ENCODE results near the gene GALNT9. TPM values are rescaled to one million over a fixed set of nuclear protein-coding genes. Genes with fewer than 3 reads are reported as not detected.

The GALNT9 gene
- polyA plus RNA-seq, 1 of the 3 experiments (the other 2 are of a cell fraction) = not detected

GRCh38 chr12:132270516-132270915 lies 58.9 kb downstream of the GALNT9 start:
- Histone ChIP-seq H3K9ac (no peak overlapping the region), H2AFZ (ENCODE audit: low read depth) (no peak overlapping the region), H3K4me3 (ENCODE audit: low read depth in 2 of 2, low read length in 1 of 2) (no peak overlapping the region), H3K9me3 (no peaks in the 10 kb centered on the region), H3K4me1 (ENCODE audit: control insufficient read depth in 1 of 2, insufficient read depth in 2 of 2, low read depth in 1 of 2, low read length in 1 of 2) (no peaks in the 10 kb centered on the region), H3K27me3 (ENCODE audit: insufficient read depth) (peaks cover 99% of the 10 kb centered on the region), H3F3A (replicated peaks; ENCODE audit: insufficient read depth) (no peaks in the 10 kb centered on the region), H3K9me2 (no peaks in the 10 kb centered on the region), H3K36me3 (replicated peaks in 1 of 2; ENCODE audit: control insufficient read depth in 1 of 2, insufficient read depth in 2 of 2, low read length in 1 of 2) (no peaks in the 10 kb centered on the region), H3K27ac (ENCODE audit: low read depth in 2 of 2, low read length in 1 of 2) (no peak overlapping the region), H4K20me1 (ENCODE audit: insufficient read depth) (no peaks in the 10 kb centered on the region), H3K79me2 (ENCODE audit: insufficient read depth) (no peaks in the 10 kb centered on the region), H3K4me2 (no peak overlapping the region)
- WGBS (ENCODE audit: low lambda C conversion rate) = 19% methylated on average over 12 of the region's 12 CpGs
- TF ChIP-seq MXI1 (IDR thresholded peaks at IDR 0.05; ENCODE audit: low read depth, low read length) (no peak), REST (IDR thresholded peaks at IDR 0.05; ENCODE audit: low read depth, low read length) (no peak), YY1 (IDR thresholded peaks at IDR 0.05; ENCODE audit: low read depth) (no peak), GABPA (IDR thresholded peaks at IDR 0.05; ENCODE audit: low read depth) (no peak), EP300 (IDR thresholded peaks at IDR 0.05; ENCODE audit: borderline replicate concordance in 1 of 2, low read depth in 1 of 2, low read length in 1 of 2) (no peak), POLR2AphosphoS5 (IDR thresholded peaks at IDR 0.05; ENCODE audit: low read depth, low read length) (no peak), CTCF (IDR thresholded peaks at IDR 0.05) (no peak), ZBTB33 (IDR thresholded peaks at IDR 0.05; ENCODE audit: borderline replicate concordance, low read depth) (no peak), RXRA (IDR thresholded peaks at IDR 0.05; ENCODE audit: borderline replicate concordance, low read depth) (no peak), RAD21 (IDR thresholded peaks at IDR 0.05; ENCODE audit: low read length) (no peak), EZH2phosphoT487 (IDR thresholded peaks at IDR 0.05; ENCODE audit: borderline replicate concordance, low read depth) (no peak), PBX3 (IDR thresholded peaks at IDR 0.05) (no peak), TEAD4 (IDR thresholded peaks at IDR 0.05; ENCODE audit: borderline replicate concordance, insufficient read depth) (no peak), FOSL2 (IDR thresholded peaks at IDR 0.05; ENCODE audit: borderline replicate concordance, low read depth) (no peak), MEF2A (IDR thresholded peaks at IDR 0.05; ENCODE audit: borderline replicate concordance, low read depth) (no peak), NFIC (IDR thresholded peaks at IDR 0.05; ENCODE audit: borderline replicate concordance) (no peak), USF1 (IDR thresholded peaks at IDR 0.05; ENCODE audit: borderline replicate concordance, low read depth) (no peak), FOXM1 (IDR thresholded peaks at IDR 0.05; ENCODE audit: low read depth) (no peak), RFX5 (IDR thresholded peaks at IDR 0.05; ENCODE audit: low read length) (no peak)
- no peak for DNase-seq
- POLR2A ChIA-PET = interaction anchor here (1.0 kb wide), 1 partner anchor 14 kb away, joined by 3 read pairs; no protein-coding TSS in a partner anchor
- CTCF ChIA-PET = interaction anchor here (1.8 kb wide), 1 partner anchor 117 kb away, joined by 6 read pairs; no protein-coding TSS in a partner anchor

All from SK-N-SH (cell line).